Fibroblast of pulmonary artery (primary cell): ENCODE data around the gene MSRB3.
A peak's percentile ranks its signal among the peaks of the same experiment; 100 is the strongest.

Source experiments
- DNase-seq: peaks from one replicate; pipeline ENCODE4 v3.0.0-alpha.2; 2010; ENCODE audit warnings: low read depth
- H3K4me3 ChIP-seq: replicated peaks from 2 replicates; pipeline ENCODE4 v1.5.1; 2011; ENCODE audit warnings: low read depth, mild to moderate bottlenecking, control low read depth, low read length, moderate library complexity
- CTCF ChIP-seq: IDR thresholded peaks from 2 replicates; pipeline ENCODE4 v1.5.1; 2011; ENCODE audit warnings: mild to moderate bottlenecking, control low read depth, low read length, inconsistent platforms; ENCODE audit errors: missing control alignments

MSRB3 gene

GRCh38 chr12:65300679-65301349 lies 22.3 kb downstream of the MSRB3 start:
- peak; percentile 42 for TF ChIP-seq CTCF
- DNase-seq = peak; percentile 36
- no peak overlapping the region for H3K4me3 ChIP-seq

- TF ChIP-seq CTCF = no peak
- no peak for DNase-seq
- H3K4me3 ChIP-seq = no peak overlapping the region
These were observed 24.4 kb downstream of the MSRB3 start for GRCh38 chr12:65302891-65303290.

GRCh38 chr12:65305346-65305950 lies 27.0 kb downstream of the MSRB3 start:
- TF ChIP-seq CTCF = no peak
- no peak overlapping the region for H3K4me3 ChIP-seq
- no peak for DNase-seq

GRCh38 chr12:65306366-65307168 lies 28.1 kb downstream of the MSRB3 start:
- TF ChIP-seq CTCF = peak; percentile 81
- peak; percentile 88 for DNase-seq
- no peak overlapping the region for H3K4me3 ChIP-seq

GRCh38 chr12:65307169-65307501 lies 28.7 kb downstream of the MSRB3 start:
- TF ChIP-seq CTCF = no peak
- H3K4me3 ChIP-seq = no peak overlapping the region
- no peak for DNase-seq

GRCh38 chr12:65308006-65308405 lies 29.5 kb downstream of the MSRB3 start:
- DNase-seq = peak; percentile 28
- H3K4me3 ChIP-seq = no peak overlapping the region
- no peak for TF ChIP-seq CTCF
